ENCODE data around the gene DNAI7.

- TF ChIP-seq CTCF (IDR thresholded peaks at IDR 0.05; ENCODE audit: low read depth, low read length, missing input control) (no peak), TAF1 (conservative IDR thresholded peaks at IDR 0.05) (no peak), SP1 (IDR thresholded peaks at IDR 0.05) (no peak), ATF3 (IDR thresholded peaks at IDR 0.05) (no peak), HNF4A (conservative IDR thresholded peaks at IDR 0.05) (no peak), EGR1 (IDR thresholded peaks at IDR 0.05; ENCODE audit: low read depth in 2 of 2) (no peak), RXRA (IDR thresholded peaks at IDR 0.05) (no peak), RAD21 (IDR thresholded peaks at IDR 0.05) (no peak)
Measured at GRCh38 chr12:25106818-25107217, 88.1 kb downstream of the DNAI7 start.

Measured in liver (tissue), 3 donors.